SIG-M5 (cell line): ENCODE data around the gene MAL.

Source experiments
- DNase-seq: peaks from one replicate; lab custom pipeline; 2025; lab: John Stamatoyannopoulos, UW

The MAL gene

DNA sequence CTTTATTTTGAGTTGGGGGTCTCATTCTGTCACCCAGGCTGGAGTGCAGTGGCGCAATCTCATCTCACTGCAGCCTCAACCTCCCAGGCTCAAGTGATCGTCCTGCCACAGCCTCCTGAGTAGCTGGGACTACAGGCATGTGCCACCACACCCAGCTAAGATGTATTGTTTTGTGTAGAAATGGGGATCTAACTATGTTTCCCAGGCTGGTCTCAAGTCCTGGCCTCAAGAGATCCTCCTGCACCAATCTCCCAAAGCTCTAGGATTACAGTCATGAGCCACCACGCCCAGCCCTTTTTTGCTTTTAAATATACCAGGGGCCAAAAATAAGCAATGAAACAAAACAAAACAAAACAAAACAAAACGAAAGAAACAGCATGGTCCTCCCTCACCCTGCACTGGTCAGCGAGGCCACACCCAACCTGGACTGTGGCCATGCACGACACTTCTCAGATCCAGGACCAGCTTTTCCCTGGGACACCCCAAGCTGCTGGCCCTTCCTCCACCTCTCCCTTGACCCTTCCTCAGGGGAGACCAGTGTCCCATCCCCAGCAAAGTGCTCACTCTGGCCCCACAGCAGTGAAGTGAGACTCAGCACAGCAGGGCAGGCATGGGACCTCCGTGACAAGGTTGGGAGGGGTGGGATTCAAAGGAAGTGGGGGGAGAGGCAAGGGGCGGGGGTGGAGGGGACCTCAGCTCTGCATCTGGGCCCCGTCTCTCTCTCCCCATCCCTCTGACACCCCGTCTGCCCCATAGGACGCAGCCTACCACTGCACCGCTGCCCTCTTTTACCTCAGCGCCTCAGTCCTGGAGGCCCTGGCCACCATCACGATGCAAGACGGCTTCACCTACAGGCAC is 23.5 kb downstream of the MAL start:
- no peak for DNase-seq

DNA sequence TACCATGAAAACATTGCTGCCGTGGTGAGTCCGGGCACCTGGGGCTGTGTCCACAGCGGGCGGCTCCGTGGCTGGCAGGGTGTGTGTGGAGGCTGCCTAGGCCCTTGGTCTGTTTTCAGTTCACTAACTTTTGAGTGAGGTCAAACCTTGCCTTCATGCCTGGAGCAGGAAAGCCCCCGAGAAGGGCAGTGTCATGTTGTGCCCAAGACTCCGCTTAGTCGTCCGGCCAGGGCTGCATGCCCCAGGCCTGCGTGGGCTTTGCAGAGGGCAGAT is 24.1 kb downstream of the MAL start:
- DNase-seq, result no peak

DNA sequence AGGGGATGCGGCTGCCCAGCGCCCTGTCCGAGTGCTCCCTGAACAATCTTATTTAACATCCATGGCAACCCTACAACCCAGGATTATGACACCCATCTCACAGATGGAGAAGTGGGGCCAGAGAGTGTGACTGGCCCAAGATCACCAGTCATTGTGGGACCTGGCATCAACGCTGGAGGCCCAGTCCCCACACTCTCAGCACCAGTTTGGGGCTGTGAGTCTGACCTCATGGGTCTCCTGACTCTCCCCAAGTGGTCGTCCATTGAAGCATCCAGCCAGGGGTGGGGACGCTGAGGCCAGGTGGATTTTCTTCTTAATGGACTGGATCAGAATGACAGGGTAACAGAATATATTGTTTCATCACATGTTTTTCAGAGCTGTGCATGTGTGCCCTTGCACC is 24.5 kb downstream of the MAL start:
- DNase-seq, result no peak

DNA sequence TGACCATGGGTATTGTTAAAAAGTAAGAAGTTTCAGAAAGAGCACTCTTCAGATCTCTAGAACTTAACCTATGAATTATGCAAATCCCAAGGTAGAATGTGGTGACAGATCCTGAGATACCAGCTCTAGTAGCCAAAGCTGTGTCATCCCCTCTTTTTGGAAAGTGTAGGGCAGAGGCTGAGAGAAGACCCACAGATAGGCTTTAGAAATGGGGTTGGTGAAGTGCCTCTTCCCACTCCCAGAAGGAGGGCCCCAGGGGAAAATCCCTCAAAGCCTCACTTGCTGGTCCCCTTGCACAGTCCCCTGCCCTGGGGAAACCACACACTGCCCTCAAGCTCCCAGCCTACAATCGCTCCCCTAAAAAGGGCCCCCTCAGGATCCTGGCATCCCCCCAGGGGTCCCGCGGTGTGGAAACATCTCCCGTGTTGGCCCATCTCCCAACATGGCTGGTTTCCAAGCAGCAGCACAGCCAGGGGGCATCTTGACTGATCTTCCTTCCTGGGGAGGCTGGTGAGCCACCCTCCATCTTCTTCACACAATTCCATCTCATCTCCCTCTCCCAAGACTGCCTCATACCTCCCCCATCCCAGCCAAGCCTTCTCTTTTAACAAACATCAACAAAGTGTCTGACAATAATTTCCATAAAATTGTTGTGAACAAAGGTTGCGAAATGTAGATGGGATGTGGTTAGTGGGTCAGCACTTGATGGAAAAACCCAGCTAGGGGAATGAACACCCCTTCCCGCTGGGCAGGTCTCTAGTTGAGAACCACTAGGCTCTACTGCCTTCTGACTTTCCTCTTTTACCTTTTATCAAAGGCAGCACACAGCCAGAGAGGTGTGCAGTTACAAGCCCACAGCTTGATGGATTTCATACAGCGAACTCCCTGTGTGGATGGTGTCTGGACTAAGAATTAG is 25.1 kb downstream of the MAL start:
- DNase-seq, result no peak

DNA sequence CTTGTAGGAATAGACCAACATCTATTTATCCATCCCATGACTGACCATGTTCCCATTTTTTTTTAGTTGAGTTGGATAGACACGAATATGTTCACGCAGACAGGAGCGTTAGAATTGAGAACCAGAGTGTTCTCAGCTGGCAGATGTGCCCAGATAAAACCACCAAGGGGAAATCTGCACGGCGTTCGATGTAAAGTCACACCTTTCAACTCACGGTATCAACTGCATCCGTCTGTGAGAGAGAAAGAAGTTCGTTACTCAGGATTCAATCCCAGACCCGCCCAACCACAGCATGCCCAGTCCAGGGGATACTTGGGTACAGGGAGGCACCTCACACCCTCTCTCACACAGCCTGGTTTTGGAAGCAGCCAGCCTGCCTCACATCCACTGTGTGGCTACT is 26.1 kb downstream of the MAL start:
- DNase-seq, result no peak

DNA sequence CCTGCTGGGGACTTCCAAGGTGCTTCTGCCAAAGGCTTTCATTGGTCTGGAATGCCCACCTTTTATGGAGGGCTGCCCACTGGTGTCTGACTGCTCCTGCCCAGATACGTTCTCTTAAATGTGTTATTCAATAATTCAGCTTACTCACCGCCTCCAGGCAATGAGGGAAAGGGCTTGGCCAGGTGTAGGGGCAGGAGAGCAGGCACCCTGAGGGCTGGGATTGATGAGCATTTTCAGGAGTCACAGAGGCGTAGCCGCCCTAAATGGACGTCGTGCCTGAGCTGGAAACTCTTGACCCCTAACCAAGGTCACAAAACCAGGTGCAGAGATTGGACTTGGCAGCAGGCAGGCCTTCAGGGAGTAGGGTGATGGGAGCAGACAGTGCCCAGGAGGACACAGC is 26.8 kb downstream of the MAL start:
- no peak for DNase-seq

DNA sequence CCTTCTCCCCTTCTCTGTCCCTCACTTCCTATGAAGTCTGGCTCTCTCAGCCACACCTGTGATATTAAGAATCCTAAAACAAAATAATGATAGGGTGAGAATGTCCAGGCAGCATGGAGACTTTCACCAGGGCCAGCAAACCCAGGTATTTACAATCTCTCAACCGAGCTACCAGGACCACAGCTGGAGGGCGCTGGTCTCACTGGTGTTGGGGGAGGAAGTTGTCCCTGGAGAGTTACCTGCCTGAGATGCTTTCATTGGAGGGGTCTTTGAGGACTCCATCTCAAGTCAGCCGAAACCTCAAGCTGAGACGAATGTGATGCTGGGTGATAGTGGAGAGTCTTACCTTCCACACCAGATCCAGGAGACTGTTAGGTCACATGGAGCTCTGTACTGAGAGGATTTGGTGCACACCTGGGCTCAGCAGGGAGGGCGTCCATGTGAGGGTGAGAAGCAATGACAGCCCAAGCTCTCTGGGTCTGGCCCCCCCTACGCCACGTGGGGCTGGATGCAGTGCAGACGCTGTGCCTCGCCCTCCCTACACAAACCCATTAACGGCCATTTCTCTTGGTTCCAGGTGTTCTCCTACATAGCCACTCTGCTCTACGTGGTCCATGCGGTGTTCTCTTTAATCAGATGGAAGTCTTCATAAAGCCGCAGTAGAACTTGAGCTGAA is 27.4 kb downstream of the MAL start:
- no peak for DNase-seq

DNA sequence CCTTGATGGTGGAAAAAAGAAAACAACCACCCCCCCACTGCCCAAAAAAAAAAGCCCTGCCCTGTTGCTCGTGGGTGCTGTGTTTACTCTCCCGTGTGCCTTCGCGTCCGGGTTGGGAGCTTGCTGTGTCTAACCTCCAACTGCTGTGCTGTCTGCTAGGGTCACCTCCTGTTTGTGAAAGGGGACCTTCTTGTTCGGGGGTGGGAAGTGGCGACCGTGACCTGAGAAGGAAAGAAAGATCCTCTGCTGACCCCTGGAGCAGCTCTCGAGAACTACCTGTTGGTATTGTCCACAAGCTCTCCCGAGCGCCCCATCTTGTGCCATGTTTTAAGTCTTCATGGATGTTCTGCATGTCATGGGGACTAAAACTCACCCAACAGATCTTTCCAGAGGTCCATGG is 28.0 kb downstream of the MAL start:
- DNase-seq, result no peak

DNA sequence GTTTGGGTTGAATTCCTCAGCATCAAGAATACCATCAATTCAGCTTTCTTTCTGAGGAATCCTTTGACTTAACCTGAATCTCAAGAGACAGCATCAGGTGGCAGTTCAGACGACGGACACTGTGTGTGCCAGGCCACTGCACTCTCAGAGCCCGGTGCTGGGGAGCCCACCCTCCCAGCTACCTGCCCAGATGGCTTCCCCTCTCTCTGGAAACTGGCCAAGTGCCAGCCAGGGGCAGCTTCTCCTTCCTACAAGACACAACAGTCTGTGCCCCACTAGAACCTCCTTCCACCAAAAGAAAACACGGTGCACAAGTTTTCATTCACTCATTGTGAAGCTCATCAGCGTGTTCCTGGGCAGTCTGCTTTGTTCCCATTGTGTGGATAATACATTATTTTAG is 28.5 kb downstream of the MAL start:
- DNase-seq, result no peak

DNA sequence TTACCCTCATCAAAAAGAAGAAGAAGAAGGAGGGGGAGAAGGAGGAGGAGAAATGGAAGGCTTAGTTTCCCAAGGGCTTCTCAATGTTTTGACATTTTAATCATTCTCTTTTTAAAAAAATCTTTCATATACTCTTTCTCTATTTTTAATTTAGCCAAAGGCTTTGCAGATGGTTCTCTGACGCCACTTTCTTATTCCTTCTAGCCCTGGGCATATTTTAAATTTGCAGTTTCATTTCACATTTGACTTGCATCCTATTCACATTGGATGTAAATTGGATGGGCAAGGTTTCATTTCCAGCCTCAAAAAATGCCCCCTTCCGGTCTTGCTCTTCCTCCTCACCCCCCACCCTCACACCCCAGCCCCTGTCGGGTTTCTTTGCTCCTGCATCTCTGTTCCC is 29.8 kb downstream of the MAL start:
- no peak for DNase-seq

DNA sequence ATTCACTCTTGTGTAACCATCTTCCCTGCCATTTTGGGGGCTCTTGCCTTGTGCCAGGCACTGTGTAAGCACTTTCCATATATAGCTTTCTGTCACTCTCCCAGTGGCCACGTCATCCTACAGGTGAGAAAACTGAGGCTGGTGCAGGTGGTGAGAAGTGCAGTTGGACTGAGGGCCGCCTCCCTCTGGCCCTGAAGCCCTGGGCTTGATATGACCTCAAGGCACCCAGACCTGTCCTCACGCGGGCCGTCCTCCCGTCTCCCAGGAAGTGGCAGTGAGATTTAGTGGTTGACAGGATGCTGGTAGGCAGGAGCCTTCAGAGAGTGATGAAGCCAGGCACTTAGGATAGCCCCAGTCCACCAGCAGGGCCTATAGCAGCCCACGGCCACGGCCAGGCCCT is 30.5 kb downstream of the MAL start:
- DNase-seq, result no peak

DNA sequence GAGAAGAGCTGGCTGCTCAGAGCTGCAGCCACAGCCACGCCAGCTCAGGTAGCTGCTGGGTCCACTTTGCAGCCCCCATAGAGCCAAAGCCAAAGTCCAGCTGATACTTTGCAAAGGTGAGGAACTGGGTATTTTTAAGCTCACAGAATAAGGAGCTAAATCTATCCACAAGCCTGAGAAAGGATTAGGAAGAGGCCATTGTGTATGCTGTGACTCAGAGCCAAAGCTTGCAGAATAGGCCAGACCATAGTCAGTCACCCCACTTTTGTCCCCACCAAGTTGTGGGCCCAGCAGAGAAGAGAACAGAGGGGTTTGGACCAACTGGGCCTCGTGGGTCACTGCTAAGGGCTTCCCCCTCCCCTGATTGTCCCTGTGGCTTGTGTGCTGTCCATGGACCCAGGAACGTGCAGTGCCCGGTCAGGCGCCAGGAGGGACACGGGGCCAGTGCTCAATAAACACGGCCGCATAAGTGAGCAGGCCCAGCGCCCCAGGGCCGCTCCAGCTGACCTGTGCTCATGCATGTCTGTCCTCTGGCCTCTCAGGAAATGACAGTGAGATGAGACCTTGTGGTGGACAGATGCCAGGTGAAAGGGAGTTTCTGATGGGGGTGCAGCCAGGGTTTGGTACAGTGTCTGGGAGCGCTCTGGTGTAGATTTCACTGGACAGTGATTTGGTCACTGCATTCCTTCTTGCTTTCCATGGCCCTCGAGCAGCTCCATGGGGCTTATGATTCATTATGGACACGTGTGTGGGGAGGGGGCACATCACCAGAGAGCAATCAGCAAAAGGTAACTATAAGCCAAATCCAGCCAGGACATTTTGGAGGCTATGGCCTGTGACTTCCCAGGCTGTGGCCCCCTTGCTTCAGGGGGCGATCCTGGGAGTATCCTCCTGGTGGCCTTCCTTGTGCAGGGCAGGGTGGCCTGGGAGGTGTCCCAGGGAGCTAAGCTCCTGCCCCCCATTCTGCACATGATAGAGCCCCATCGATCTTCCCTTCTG is 31.3 kb downstream of the MAL start:
- DNase-seq, result no peak

DNA sequence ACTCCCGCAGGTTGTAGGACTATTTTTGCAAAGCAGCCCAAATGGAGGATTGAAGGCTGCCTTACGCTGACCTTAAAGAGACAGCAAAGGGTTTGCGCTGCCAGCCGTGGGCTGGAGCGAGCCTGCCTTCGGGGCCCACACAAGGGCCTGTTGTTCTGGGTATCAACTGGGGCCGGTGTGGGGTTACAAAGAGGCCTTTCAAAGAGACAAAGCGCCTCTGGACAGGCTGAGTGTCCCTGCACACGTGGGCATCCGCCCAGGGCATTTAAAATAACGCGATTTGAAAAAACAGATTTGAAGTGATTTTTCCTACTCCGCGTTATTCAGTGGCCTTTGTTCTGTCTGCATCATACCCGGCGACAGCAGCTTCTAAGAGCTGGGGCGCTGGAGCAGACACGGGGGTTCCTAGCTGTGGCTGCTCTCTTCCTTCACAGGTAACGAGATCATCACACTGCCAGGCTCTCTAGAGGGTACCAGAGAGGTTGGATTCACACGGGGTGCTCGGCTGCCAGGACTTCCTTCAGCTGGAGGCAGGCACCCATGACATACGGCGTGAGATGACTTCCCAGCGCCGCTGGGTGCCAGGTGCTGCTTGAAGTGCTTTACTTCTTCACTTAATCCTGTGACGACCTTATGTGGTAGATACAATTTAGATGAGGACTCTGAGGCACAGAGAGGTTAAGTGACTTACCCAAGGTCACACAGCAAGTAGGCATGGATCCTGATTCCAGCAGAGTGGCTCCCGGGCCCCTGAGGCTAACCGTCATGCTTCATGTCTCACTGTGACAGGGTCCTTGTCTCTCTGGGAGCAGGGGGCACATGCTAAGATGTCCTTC is 32.2 kb downstream of the MAL start:
- DNase-seq, result no peak

DNA sequence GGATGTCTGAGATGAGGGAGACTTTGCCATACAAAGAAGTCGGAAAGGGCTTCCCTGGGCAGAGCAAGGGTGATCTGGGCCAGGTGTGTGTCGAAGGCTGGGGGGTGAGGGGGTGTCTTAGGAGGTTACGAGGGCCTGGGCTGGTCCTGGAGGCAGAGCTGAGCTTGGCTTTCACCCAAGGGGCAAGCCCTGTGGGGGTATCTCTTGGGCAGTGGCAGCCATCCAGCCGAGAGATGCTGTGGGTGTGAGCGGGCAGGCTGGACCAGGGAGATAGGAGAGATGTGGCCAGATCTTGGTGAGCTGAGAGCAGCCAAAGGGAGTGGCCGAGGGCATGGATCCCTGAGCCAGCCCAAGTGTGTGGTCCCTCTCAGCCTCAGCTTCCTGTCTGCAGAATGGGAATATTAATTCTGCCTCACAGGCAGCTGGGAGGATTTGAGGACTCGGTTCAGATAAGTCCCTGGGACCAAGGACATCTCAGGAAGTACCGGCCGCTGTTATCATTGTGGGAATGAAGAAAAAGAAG is 33.0 kb downstream of the MAL start:
- no peak for DNase-seq

DNA sequence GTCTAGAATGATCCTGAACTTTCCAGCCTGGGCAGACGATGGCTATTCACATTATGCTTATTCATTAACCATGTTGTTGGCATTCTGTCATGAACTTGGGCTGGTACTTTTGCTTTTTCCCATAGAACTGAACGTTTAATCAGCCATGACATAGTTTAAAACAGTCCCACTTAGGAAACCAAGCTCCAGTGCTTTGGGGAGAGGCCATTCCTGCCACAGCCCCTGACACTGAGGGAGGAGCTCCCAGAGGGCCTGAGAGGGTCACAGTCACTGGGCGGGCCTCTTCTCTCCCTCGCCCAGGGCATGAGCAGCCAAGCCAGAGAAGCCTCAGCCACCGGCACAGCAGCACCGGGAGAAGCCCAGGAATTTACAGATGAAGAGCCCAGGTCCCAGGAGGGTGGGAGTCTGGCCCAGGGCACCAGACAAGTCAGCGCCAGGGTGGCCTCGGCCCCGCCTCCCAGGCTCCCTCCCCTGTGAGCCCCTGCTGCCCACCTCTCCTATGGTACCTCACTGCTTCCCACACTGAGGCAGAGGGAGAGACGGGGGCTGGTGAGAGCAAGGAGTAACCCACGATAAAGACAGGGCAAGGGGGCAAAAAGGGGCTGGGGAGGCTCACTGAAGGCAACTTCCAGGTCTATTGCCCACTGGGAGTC is 33.6 kb downstream of the MAL start:
- no peak for DNase-seq

DNA sequence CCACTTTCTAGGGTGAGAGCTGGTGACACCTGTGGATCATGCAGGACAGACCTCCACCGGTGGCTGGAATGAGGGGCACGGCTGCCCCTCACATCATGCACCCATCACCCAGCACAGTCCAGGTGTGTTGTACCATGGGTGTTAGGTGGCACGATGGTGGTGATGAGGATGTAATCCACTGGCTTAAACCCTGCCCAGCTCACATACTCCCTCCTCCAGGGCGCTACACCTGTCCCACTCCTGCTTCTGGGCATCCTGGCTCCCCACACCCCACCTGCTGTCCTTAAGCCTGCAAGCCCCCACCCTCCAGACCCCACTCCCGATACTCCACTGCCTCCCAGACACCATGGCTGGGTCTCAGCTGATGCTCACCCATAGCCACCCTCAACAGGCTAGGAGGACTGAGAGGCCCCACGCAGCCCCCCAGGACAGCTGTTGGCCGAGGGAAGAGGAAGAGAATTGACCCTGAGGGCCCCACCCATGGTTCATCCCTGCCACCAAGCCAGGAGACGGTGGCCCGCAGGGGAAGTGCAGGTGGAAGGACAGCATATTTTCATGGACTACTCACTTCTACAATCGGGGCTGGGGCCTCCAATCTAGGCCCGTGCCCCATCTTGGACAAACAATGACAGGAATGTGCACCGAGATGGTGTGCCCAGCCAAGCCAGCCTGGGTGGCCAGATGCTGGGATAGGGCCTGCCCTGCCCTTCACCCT is 34.3 kb downstream of the MAL start:
- DNase-seq, result no peak

DNA sequence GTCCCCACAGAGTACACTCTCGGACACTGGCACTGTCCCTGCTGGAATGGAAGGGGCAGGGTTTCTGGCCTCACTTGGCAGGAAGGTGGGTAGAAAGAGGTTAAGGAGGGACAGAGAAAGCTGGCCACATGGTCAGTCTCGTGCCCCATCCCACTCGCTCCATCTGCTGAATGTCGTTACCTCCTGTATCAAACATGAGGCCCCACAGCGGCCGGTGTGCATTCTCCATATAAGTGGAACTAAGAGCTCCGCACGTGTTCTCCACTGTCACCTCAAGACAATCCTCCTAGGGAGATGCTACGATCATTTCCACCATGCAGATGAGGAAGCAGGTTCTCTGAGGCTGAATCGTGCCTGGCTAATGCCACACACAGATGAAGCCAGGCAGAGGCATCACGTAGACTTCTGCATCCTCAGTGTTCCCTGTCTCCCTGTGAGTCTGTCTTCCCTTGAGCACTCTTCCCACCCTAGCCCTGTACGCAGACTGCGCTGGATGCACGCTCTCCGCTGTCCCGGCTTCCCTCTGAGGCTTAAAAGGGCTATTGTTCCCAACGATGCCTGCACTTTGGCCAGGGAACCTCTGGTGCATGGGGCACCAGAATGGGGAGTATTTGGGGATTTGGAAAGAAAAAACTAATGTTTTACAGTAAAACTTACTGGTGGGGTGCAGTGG is 35.1 kb downstream of the MAL start:
- DNase-seq, result no peak

DNA sequence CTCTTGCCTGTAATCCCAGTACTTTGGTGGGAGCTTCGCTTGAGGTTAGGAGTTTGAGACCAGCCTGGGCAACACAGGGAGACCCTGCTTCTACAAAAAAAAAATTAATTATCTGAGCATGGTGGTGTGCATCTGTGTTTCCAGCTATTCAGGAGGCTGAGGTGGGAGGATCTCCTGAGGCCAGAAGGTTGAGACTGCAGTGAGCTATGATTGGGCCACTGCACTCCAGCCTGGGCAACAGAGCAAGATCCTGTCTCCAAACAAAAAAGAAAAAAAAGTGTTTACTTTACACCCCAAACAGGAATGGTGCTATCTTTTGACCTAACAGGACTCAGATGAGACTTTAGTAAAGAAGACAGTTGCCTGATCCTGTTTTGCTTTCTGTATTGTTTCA is 35.6 kb downstream of the MAL start:
- DNase-seq, result no peak
